Cardiac septum (tissue), 1 donor: ENCODE results near the gene ATP2A2. TPM values are rescaled to one million over a fixed set of nuclear protein-coding genes. Genes with fewer than 3 reads are reported as not detected.

Experiments
- DNase-seq: peaks from one replicate; pipeline ENCODE4 v3.0.0-alpha.2; 2020; ENCODE audit warnings: low spot score
- intact Hi-C: fragments of 100-400 bp; cut with DNase I; formaldehyde crosslinking; loops from one replicate; pipeline ENCODE4 v1.14.0; 2022
- total RNA-seq: library from RNA; stranded (reverse); fragmentation: NEBNext Ultra II Directional; extraction: Animal tissue kit (Norgen Biotek cat#: 25700); gene quantifications from one replicate; pipeline ENCODE4 v1.2.1, GENCODE V29; 2021
- donor health status: DM: no; HTN: no; CAD: no.

The ATP2A2 gene
- total RNA-seq, 1 donor from 2014 or later = 918 TPM

- intact Hi-C loops = no loop called here
These were observed 98.2 kb downstream of the ATP2A2 start for GRCh38 chr12:110379197-110379596.

GRCh38 chr12:110379631-110380030, 98.6 kb downstream of the ATP2A2 start:
- no peak for DNase-seq
- intact Hi-C loops = no loop called here

More at GRCh38 chr12:110379197-110379596, 98.2 kb downstream of the ATP2A2 start:
- DNase-seq = no peak

- intact Hi-C loops = no loop called here
- DNase-seq = no peak
These were observed 101.6 kb downstream of the ATP2A2 start for GRCh38 chr12:110382683-110383082.

Other genes starting within 250 kb of the ATP2A2 start
- 6.4 TPM for gene C12orf76, start 232.7 kb upstream of the ATP2A2 start, total RNA-seq
- gene IFT81, start 156.9 kb upstream of the ATP2A2 start, total RNA-seq = 6.4 TPM
- gene ANAPC7, start 122.5 kb downstream of the ATP2A2 start, total RNA-seq = 35.3 TPM
- 102 TPM for gene ARPC3, start 169.1 kb downstream of the ATP2A2 start, total RNA-seq
- gene GPN3, start 187.0 kb downstream of the ATP2A2 start, total RNA-seq = 27.1 TPM
- gene FAM216A, start 187.6 kb downstream of the ATP2A2 start, total RNA-seq = 4.7 TPM
- 76.3 TPM for gene VPS29, start 220.9 kb downstream of the ATP2A2 start, total RNA-seq
- 0.65 TPM for gene RAD9B, start 221.1 kb downstream of the ATP2A2 start, total RNA-seq